ENCODE results near the gene RRBP1. TPM values are rescaled to one million over a fixed set of nuclear protein-coding genes. Genes with fewer than 3 reads are reported as not detected.

The RRBP1 gene
- total RNA-seq, 1 experiment from 2014 or later = 106 TPM

GRCh38 chr20:17648315-17648646, 33.8 kb downstream of the RRBP1 start:
- DNase-seq (ENCODE audit: low read depth) = no peak

- no peak for DNase-seq (ENCODE audit: low read depth)
Observed at GRCh38 chr20:17647391-17648314, 34.4 kb downstream of the RRBP1 start.

DNA sequence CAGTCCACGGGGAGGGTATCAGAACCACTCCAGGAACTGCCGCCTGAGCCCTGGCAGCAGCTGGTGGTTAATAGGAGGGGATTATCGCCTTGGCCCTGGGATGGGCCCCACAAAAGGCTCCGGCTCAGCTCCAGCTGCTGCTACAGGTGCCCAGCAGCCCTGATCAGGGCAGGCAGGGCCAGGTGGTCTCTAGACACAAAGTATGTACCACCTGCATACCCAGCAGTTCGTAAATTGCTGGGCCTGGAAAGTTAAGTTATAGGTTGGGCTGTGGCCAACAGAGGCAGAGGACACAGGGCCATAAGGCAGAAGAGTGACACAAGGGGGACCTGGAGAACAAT, 35.1 kb downstream of the RRBP1 start:
- no peak for DNase-seq (ENCODE audit: low read depth)

- no peak for DNase-seq (ENCODE audit: low read depth)
Observed at GRCh38 chr20:17646209-17646960, 35.7 kb downstream of the RRBP1 start.

GRCh38 chr20:17645546-17646208, 36.4 kb downstream of the RRBP1 start:
- DNase-seq (ENCODE audit: low read depth) = no peak

- DNase-seq (ENCODE audit: low read depth) = no peak
Observed at GRCh38 chr20:17645010-17645409, 37.0 kb downstream of the RRBP1 start.

GRCh38 chr20:17644451-17644850, 37.6 kb downstream of the RRBP1 start:
- no peak for DNase-seq (ENCODE audit: low read depth)

DNA sequence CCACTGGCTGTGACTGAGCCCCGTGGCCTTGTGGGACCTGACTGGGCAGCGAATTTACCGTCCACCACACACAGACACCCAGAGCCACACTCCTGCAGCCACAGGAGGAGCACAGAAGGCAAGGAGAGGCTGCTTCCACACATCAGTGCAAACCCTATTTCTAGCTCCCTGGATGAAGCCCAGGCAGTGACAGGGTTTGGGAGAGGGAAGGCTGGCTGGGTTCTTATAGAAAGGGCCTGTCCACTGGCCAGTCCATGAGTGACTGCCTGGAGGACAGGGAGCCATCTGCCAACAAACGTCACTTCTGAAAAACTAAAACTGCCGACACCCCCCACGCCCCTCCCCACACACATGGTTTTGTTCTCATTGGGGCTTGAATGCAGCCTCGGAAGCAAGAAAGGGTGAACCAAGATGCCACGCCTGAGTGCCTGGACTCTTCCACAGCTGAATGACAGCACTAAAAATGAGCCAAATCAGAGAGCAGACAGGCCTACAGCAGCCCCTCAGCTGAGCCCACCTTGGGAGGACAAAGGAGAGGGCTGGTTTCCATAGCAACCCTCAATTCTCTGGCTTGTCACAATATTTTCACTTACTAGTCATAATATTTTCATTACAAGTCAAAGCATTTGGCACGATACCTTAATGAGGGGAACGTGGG, 38.4 kb downstream of the RRBP1 start:
- DNase-seq (ENCODE audit: low read depth) = no peak

DNA sequence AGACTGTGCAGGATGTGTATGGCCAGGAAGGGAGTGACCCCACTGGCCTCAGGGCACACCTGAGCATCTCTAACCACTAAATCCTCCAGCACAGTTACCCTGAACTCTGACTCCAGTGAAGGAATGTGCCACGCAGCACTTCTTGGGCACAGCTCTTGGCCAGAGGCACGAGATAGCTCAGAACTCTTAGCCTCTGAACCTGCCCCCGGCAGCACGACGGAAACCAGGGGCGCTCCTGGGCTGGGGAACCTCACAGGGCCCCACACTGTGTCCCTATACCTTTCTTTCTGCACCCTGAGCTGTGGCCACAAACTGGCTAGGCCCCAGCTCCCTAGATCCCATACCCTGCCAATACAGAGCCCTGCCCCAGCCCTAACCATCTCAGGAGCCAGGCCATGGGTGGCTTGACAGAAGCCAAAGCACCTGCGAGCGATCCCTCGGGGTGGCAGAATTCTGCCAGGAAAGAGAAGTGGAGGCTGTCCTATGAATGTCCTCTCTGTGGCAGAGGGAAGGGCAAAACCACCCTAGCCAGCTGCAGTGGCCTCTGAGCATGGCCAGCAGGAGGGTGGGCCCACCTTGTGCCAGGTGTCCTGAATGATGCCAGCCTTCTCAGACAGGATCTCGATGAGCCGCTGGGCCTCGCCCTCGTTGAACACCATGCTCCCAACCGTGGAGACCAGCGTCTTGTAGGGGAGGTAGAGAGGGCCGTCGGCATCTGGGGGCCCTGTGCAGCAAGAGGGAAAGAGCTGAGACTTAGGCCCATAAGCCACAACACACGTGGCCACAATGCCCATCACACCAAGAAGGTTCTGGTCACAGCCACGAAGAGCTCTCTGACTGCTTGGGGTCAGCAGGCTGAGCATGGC, 39.4 kb downstream of the RRBP1 start:
- no peak for DNase-seq (ENCODE audit: low read depth)

DNA sequence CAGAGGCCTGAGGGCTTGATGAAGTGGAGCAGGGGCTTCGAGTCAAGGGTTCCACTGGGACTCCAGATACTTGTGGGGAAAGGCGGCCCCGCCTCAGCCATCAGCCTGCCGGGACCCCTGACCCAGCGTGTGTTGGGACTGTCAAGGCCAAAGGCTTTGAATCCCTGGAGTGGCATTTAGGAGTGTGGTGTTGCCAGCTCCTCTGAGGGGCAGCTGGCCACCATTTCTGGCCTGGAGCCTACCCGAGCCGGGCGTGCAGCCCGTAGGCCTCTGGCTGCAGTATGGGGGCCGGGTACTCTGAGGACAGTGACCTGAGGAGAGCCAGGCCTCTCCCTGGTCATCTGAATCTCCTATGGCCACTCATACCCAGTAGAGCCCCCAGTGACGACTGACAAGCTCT, 40.0 kb downstream of the RRBP1 start:
- DNase-seq (ENCODE audit: low read depth) = no peak

GRCh38 chr20:17641520-17641964, 40.5 kb downstream of the RRBP1 start:
- DNase-seq (ENCODE audit: low read depth) = no peak

DNA sequence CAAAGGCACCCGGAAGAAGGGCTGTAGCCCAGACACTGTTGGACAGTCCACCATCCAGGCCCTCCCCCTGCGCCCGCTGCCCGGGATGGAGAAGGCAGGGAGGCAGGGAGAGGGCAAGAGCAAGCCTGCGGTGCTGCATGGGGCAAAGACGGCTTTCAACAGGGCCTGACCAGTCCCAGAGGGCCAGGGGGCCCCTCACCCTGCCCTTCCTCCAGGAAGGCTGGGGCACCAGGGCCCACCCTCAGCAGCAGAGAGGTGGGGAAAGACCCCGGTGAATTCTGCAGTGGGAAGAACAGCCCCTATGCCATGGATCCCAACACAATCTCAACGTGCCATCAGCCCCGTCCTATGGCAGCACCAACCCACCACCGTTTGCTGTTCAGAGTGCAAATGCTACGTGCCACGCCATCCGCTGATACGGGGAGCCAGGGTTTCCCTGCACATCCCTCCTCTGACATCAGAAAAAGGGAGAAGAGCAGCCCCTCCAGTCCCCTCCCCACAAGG, 41.1 kb downstream of the RRBP1 start:
- DNase-seq (ENCODE audit: low read depth) = no peak

- no peak for DNase-seq (ENCODE audit: low read depth)
Observed at GRCh38 chr20:17640146-17640874, 41.7 kb downstream of the RRBP1 start.

- DNase-seq (ENCODE audit: low read depth) = no peak
Observed at GRCh38 chr20:17638835-17639407, 43.1 kb downstream of the RRBP1 start.

GRCh38 chr20:17637985-17638640, 43.9 kb downstream of the RRBP1 start:
- no peak for DNase-seq (ENCODE audit: low read depth)

- no peak for DNase-seq (ENCODE audit: low read depth)
Observed at GRCh38 chr20:17637413-17637780, 44.6 kb downstream of the RRBP1 start.

DNA sequence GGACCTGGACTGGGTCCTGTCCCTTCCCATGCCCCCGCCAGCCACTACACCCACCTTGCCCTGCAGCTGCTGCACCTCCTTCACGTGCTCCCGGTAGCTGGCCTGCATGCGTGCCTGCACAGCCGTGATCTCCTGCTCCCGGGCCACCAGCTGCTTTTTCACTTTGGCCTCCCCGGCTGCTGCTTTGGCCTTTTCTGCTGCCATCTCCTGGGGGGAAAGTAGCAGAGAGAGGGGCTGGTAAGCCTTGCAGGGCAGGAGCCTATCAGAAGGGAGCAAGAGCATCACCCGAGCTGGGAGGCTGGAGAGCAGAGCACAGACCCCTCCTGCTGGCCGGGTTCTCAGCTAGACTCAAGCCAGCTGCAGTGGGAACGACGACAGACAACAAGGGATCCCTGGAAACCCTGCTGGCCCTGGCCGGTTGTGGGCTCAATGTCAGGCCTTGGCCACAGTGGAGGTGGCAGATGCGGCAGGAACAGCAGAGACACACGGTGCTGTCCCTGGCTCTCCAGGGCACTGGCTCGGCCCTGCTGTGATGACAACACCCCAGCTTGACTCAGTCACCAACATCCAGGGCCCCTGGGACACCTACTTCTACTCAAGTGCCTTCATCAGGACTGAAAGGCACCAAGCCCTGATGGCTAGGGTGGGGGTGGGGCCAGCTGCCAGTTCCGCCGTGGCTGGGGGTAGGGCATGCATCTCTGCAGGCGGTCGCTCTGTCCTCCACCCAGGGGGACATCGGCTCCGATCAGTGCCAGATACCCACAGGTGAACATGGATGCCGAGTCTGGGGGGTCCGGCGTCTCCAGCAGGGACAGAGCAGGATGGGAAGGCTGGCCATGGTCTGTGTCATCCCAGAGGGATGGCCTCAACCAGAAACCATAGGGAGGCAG, 45.3 kb downstream of the RRBP1 start:
- no peak for DNase-seq (ENCODE audit: low read depth)
